Hematopoietic multipotent progenitor cell treated with erythropoietin and hydrocortisone succinate and interleukin-3 and kit ligand, for 4 days (in vitro differentiated cells): ENCODE measurements around the gene ZNF92.
A peak's percentile ranks its signal among the peaks of the same experiment; 100 is the strongest.

Experiments
- DNase-seq: peaks from one replicate; pipeline ENCODE4 v3.0.0-alpha.2; 2015

Gene ZNF92

DNA sequence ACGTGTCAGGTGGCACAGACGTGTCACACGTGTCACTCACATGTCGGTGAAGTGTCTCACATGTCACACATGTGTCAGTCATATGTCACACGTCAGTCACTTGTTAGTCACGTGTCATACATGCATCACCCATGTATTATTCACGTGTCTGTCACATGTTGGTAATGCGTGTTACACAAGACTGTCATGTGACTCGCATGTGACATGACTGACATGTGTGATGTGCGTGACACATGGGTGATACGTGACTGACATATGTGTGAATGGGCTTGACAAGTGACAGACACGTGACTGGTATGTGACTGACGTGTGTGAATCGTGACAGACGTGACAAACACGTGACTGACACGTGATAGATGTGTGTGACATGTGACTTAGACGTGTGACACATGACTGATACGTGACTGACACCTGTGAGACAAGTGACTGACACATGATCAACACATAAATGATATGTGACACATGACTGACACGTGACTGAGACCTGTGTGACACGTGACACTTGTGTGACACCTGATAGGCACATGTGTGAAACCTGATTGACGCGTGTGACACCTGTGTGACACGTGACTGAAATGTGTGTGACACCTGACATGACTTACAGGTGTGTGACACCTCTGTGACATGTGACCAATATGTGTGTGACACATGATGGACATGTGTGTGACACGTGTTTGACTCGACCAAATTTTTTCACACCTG lies 56.1 kb downstream of the ZNF92 start:
- no peak for DNase-seq

DNA sequence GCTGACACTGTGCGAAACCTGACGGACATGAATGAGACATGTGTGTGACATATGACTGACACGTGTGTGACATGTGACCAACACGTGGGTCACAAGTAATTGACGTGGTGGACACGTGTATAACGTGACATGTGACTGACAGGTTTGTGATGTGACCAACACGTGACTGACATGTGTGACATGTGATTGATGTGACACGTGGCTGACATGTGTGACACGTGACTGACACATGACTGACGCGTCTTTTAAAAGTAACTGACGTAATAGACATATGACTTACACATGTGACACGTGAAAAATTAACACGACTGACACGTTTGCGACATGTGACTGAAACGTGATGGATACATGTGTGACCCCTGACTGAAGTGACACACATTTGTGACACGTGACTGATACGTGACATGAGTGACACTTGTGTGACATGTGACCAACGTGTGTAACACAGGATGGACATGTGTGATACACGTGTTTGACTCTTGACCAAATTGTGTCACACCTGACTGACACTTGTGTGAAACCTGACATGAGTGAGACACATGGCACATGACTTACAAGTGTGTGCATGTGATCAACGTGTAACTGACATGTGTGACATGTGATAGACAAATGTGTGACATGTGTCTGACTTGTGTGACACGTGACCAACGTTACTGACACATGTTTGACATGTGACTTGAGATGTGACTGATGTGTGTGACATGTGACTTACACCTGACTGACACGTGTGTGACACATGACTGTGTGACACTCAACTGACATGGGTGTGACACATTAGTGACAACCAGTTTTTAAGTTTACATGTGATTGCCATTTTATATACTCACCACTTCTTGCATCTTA lies 56.9 kb downstream of the ZNF92 start:
- no peak for DNase-seq

DNA sequence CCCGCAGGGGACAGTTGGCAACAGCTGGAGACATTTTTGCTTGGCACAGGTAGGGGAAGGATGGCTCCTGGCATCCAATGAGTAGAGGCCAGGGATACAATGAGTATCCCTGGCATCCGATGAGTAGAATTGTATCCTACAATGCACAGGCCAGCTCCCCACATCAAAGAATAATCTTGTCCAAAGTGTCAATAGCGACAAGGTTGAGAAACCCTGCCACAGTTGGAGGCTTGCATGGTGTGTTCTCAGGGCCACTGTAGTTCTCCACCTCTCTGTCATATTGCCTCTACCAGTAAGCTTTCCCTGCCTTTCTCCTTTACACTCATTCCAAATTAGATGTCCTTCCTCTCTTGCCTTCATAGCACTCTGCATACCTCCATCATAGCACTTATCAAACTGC lies 60.7 kb downstream of the ZNF92 start:
- DNase-seq = no peak

DNA sequence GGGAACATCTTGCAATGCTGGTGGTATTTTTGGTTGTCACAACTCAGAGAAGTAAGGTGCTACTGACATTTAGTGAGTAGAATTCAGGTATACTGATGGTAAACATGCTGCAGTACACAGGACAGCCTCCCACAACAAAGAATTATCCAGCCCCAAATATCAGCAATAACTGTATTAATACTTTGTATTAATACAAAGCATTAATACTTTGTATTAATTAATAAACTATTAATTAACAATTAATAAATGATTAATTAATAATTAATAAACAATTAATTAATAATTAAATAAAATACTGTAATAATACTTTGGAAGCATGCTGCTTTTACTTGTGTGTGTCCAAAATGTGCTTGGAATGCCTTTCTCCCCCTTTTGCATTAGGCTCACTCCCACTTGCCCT lies 62.5 kb downstream of the ZNF92 start:
- no peak for DNase-seq

DNA sequence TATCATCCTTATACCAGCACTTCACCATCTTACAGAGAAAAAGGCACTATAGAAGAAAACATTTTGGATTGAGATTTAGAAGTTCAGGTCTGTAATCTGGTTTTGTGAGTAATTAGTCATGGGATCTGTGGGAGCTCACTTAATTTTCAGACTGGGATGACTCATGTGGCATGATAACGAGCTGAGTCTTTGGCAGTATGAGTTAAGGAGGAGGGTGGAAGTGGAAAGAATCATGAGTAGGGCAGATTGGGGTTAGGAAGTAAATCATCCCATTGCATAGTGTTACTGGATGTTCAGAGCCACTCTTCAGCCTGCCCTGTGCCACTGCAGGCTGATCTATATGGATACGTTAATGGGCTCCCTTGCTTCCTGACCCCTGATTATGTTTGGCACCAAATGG lies 64.9 kb downstream of the ZNF92 start:
- DNase-seq = peak; percentile 3

DNA sequence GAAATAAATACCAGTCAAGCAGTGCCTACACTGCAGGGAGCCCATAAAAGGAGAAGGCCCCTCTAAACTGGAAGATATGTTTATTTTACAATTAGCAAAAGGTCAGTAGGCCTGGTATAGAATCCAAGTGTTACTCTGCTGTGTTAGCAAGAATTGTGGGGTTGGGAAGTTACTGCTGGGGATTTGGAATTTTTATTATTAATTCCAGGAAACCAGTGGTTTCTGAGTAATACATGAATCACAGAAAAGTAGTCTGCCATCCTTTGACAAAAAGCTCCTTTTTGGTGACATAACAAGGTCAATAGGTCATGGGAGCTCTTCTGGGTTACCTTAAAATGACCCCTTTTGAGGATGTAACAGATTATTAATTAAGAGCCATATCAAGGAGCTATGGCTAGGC lies 67.4 kb downstream of the ZNF92 start:
- no peak for DNase-seq

GRCh38 chr7:65444205-65444842 lies 70.7 kb downstream of the ZNF92 start:
- no peak for DNase-seq

- no peak for DNase-seq
Measured at GRCh38 chr7:65444899-65445823, 71.5 kb downstream of the ZNF92 start.

DNA sequence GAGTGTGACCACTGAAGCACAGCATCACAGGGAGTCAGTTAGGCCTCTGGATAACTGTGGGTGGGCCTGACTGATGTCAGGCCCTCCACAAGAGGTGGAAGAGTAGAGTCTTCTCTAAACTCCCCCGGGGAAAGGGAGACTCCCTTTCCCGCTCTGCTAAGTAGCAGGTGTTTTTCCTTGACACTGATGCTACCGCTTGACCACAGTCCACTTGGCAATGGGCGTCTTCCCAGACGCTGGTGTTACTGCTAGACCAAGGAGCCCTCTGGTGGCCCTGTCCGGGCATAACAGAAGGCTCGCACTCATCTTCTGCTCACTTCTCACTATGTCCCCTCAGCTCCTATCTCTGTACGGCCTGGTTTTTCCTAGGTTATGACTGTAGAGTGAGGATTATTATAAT lies 73.4 kb downstream of the ZNF92 start:
- DNase-seq = peak; percentile 21

GRCh38 chr7:65448816-65449504 lies 75.3 kb downstream of the ZNF92 start:
- no peak for DNase-seq

GRCh38 chr7:65449505-65449852 lies 75.8 kb downstream of the ZNF92 start:
- no peak for DNase-seq
